Testis (tissue), 2 donors: Measurements from ENCODE around the gene CIART.

Experiments
- POLR2A ChIP-seq: fragments of 450-650 bp; IDR thresholded peaks from one replicate; pipeline ENCODE4 v1.6.1; 2017; ENCODE audit warnings: antibody characterized with exemption, mild to moderate bottlenecking, moderate library complexity
- TF ChIP-seq, protein P1 (sequence below), 3 experiments: fragments of 450-650 bp in 2 of 3; fragments of 200-600 bp in 1 of 3; sonication (generic) in 1 of 3; IDR thresholded peaks; one replicate each; pipeline ENCODE4 v1.5.1; 2016 to 2019; ENCODE audit warnings: antibody characterized with exemption in 3 of 3, mild to moderate bottlenecking in 2 of 3, moderate library complexity in 1 of 3

DNA sequence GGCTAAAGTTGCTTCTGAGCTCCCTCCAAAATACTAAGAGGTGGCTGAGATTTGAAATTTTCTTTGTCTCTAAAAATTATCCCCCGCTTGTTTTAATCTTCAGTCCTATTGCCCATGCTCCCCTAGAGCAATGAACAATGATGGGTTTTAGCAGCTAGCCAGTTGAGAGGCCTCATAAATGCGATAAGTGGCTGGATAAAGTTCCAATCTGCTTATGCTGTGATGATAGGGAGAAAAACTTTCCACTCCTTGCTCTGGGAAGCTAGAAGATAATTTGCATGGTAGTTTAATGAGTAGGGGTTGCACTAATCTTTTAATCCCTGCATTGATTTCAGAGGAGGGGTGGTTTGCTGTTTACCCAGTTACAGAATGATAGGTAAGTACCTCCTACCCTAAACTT is 29.4 kb downstream of the CIART start:
- TF ChIP-seq, protein P1, sequence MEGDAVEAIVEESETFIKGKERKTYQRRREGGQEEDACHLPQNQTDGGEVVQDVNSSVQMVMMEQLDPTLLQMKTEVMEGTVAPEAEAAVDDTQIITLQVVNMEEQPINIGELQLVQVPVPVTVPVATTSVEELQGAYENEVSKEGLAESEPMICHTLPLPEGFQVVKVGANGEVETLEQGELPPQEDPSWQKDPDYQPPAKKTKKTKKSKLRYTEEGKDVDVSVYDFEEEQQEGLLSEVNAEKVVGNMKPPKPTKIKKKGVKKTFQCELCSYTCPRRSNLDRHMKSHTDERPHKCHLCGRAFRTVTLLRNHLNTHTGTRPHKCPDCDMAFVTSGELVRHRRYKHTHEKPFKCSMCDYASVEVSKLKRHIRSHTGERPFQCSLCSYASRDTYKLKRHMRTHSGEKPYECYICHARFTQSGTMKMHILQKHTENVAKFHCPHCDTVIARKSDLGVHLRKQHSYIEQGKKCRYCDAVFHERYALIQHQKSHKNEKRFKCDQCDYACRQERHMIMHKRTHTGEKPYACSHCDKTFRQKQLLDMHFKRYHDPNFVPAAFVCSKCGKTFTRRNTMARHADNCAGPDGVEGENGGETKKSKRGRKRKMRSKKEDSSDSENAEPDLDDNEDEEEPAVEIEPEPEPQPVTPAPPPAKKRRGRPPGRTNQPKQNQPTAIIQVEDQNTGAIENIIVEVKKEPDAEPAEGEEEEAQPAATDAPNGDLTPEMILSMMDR (IDR thresholded peaks at IDR 0.05), result no peak
- TF ChIP-seq POLR2A, result no peak
